KMS-11 (cell line): ENCODE data around the gene ATG9A.

Experiments
- H2AFZ ChIP-seq: fragments of 200-600 bp; sonication (generic); 2 replicates; pipeline ENCODE4 v1.6.1; 2016; ENCODE audit warnings: antibody characterized with exemption, mixed run types, low read depth
- H3K27ac ChIP-seq: fragments of 200-600 bp; sonication (generic); 2 replicates; pipeline ENCODE4 v1.6.1; 2016; ENCODE audit warnings: mild to moderate bottlenecking, mixed run types
- H3K27me3 ChIP-seq: fragments of 200-600 bp; sonication (generic); 2 replicates; pipeline ENCODE4 v1.6.1; 2017; ENCODE audit warnings: mild to moderate bottlenecking, low read depth, mixed run types, moderate library complexity; ENCODE audit not compliant: insufficient read depth
- H3K36me3 ChIP-seq: fragments of 200-600 bp; sonication (generic); 2 replicates; pipeline ENCODE4 v1.6.1; 2017; ENCODE audit warnings: mild to moderate bottlenecking, mixed run types; ENCODE audit not compliant: insufficient read depth
- H3K4me1 ChIP-seq: fragments of 200-600 bp; sonication (generic); 2 replicates; pipeline ENCODE4 v1.6.1; 2016; ENCODE audit warnings: mild to moderate bottlenecking, low read depth, mixed run types; ENCODE audit not compliant: poor library complexity, severe bottlenecking
- H3K4me2 ChIP-seq: fragments of 200-600 bp; sonication (generic); 2 replicates; pipeline ENCODE4 v1.7.0; 2016; ENCODE audit warnings: mild to moderate bottlenecking, mixed run types
- H3K4me3 ChIP-seq: fragments of 200-600 bp; sonication (generic); IDR thresholded peaks from 2 replicates; pipeline ENCODE4 v1.6.1; 2017; ENCODE audit warnings: low read depth, low read length, mixed read lengths; ENCODE audit not compliant: insufficient read depth
- H3K79me2 ChIP-seq: fragments of 200-600 bp; sonication (generic); 2 replicates; pipeline ENCODE4 v1.6.1; 2016; ENCODE audit warnings: low read depth, mixed run types; ENCODE audit not compliant: insufficient read depth
- H3K9ac ChIP-seq: fragments of 200-600 bp; sonication (generic); 2 replicates; pipeline ENCODE4 v1.6.1; 2016; ENCODE audit warnings: mild to moderate bottlenecking, mixed run types
- H4K20me1 ChIP-seq: fragments of 200-600 bp; sonication (generic); 2 replicates; pipeline ENCODE4 v1.6.1; 2016; ENCODE audit warnings: mild to moderate bottlenecking, mixed run types; ENCODE audit not compliant: insufficient read depth
- TF ChIP-seq, protein P1 (sequence below): fragments of 200-600 bp; sonication (generic); conservative IDR thresholded peaks from 2 replicates; pipeline ENCODE4 v1.6.1; 2017; ENCODE audit warnings: low read depth, mild to moderate bottlenecking, antibody characterized with exemption, low read length, moderate library complexity, mixed read lengths

The ATG9A gene

DNA sequence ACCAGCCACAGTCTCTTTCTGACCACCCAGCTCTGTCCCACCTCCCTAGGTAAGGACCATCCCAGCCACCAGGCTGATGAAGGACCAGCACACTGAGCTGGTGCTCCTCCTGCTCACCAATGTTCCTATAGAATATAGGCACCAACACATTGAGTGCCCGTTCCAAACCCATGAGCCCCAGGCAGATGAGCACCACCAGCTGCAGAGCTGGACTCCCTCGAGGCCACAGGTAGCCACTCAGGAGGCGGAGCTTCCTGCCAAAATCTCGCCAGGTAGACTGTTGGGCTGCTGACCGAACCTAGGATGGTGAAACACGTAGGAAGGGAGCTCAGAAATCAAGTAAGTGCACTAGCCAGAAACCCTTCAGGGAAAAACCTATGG lies 12.9 kb downstream of the ATG9A start:
- Histone ChIP-seq H4K20me1 (no peaks in the 10 kb centered on the region), H3K4me2 (no peak overlapping the region), H3K36me3 (no peaks in the 10 kb centered on the region), H3K27ac (no peak overlapping the region), H3K4me1 (peaks cover 14% of the 10 kb centered on the region), H3K9ac (no peak overlapping the region), H3K79me2 (no peaks in the 10 kb centered on the region), H2AFZ (no peak overlapping the region), H3K4me3 (no peak overlapping the region), H3K27me3 (no peaks in the 10 kb centered on the region)
- TF ChIP-seq, protein P1, sequence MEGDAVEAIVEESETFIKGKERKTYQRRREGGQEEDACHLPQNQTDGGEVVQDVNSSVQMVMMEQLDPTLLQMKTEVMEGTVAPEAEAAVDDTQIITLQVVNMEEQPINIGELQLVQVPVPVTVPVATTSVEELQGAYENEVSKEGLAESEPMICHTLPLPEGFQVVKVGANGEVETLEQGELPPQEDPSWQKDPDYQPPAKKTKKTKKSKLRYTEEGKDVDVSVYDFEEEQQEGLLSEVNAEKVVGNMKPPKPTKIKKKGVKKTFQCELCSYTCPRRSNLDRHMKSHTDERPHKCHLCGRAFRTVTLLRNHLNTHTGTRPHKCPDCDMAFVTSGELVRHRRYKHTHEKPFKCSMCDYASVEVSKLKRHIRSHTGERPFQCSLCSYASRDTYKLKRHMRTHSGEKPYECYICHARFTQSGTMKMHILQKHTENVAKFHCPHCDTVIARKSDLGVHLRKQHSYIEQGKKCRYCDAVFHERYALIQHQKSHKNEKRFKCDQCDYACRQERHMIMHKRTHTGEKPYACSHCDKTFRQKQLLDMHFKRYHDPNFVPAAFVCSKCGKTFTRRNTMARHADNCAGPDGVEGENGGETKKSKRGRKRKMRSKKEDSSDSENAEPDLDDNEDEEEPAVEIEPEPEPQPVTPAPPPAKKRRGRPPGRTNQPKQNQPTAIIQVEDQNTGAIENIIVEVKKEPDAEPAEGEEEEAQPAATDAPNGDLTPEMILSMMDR, result no peak

DNA sequence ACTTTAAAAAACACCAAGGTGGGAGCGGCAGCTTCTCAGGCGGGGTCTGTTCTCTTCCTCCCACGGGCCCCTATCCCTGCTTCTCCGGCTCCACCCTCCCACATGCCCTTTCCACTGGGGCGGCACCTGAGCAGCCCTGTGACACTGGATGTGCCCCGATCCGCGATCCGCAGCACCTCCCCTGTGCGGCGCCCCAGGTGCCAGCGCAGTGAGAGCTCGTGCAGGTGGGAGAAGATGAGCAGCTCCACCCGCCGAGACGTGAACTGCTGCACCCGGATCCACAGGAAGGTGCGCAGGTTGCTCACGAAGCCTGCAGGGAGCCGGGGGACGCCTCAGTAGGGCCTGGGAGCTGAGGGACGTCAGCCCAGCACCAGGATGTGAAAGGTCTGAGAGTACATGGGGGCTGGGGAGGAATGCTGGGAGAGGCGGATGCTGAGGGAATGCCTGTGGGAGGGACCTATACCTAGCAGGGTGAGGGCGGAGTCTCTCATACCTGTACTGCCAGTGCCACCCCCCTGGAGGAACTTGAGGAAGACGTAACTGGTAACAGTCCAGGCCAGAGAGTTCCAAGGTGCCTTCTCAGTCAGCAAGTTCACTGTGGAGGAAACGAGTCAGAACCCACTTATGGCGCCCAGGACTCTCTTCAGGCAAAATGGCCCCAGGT lies 13.4 kb downstream of the ATG9A start:
- no peak overlapping the region for H3K4me3 ChIP-seq
- TF ChIP-seq, protein P1, result no peak
- no peak overlapping the region for H2AFZ ChIP-seq
- peaks cover 14% of the 10 kb centered on the region for H3K4me1 ChIP-seq
- no peaks in the 10 kb centered on the region for H3K27me3 ChIP-seq
- no peaks in the 10 kb centered on the region for H4K20me1 ChIP-seq
- H3K27ac ChIP-seq, result no peak overlapping the region
- H3K36me3 ChIP-seq, result no peaks in the 10 kb centered on the region
- H3K4me2 ChIP-seq, result no peak overlapping the region
- no peak overlapping the region for H3K9ac ChIP-seq
- no peaks in the 10 kb centered on the region for H3K79me2 ChIP-seq

DNA sequence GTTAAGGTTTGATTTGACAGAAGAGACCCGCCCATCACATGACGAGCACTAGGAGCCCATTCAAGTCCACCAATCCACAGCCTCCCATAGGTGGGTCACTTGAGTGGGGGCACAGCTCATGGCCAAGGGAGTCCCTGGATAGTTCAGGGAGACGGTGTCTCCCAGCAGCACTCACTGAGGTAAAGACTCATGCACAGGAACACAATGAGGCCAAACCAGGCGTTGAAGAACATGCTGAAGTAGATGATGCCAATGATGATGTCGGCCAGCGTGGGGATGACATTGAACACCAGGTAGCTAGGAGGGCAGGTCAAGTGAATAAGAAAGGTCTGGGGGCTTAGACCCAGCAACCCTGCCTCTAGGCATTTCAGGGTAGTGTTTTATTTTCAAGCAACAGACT lies 14.7 kb downstream of the ATG9A start:
- H3K27me3 ChIP-seq, result no peaks in the 10 kb centered on the region
- H4K20me1 ChIP-seq, result no peaks in the 10 kb centered on the region
- TF ChIP-seq, protein P1, result no peak
- no peak overlapping the region for H3K4me3 ChIP-seq
- no peak overlapping the region for H3K9ac ChIP-seq
- no peak overlapping the region for H3K4me2 ChIP-seq
- H2AFZ ChIP-seq, result no peak overlapping the region
- H3K36me3 ChIP-seq, result no peaks in the 10 kb centered on the region
- H3K27ac ChIP-seq, result no peak overlapping the region
- H3K79me2 ChIP-seq, result no peaks in the 10 kb centered on the region
- peaks cover 14% of the 10 kb centered on the region for H3K4me1 ChIP-seq

DNA sequence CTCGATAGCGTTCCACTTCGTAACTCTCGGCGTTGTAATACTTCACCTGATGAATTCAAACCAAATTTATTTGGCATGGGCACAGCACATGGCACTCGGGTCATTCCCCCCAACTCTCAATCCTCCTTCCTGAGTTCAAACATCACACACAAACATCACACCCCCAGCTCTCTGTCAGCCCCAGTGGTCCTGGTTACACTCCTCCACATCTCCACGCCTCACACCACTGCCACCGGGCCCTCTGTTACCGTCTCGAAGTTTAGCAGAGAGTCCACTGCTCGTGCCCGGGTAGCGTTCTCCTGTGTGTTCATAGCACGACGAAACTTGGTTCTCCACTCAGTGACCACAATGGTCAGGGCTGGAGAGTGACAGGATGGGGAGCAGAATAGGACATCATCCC lies 15.3 kb downstream of the ATG9A start:
- no peak overlapping the region for H3K4me3 ChIP-seq
- H4K20me1 ChIP-seq, result no peaks in the 10 kb centered on the region
- no peaks in the 10 kb centered on the region for H3K27me3 ChIP-seq
- H3K9ac ChIP-seq, result no peak overlapping the region
- H3K36me3 ChIP-seq, result no peaks in the 10 kb centered on the region
- H3K79me2 ChIP-seq, result no peaks in the 10 kb centered on the region
- H3K4me2 ChIP-seq, result no peak overlapping the region
- TF ChIP-seq, protein P1, result no peak
- H2AFZ ChIP-seq, result no peak overlapping the region
- peaks cover 14% of the 10 kb centered on the region for H3K4me1 ChIP-seq
- H3K27ac ChIP-seq, result no peak overlapping the region
